K562 (cell line): Measurements from ENCODE around the gene GALNT7. TPM values are rescaled to one million over a fixed set of nuclear protein-coding genes. Genes with fewer than 3 reads are reported as not detected.
A peak's percentile ranks its signal among the peaks of the same experiment; 100 is the strongest.

Source experiments
- ATAC-seq: fragments of 200-7000 bp; cut with Tn5 transposase; 3 replicates; pipeline ENCODE4 v1.9.1; 2020; ENCODE audit warnings: moderate library complexity
- BruUV-seq: library from RNA; stranded (reverse); fragments of 400-500 nt; replicated peaks from 2 replicates; lab custom pipeline; 2021; lab: Mats Ljungman, UMichigan
- CTCF ChIA-PET: fragments of 300-600 bp; formaldehyde crosslinking; extraction: SDS; loops from one replicate; lab custom pipeline; 2021; ENCODE audit warnings: low intra/inter-chr PET ratio; lab: Yijun Ruan, JAX
- POLR2A ChIA-PET: fragments of 300-600, 350-650 bp; sonication (Branson Sonifier 250); formaldehyde crosslinking; extraction: SDS; loops from one replicate; lab custom pipeline; 2021; ENCODE audit warnings: antibody characterized with exemption, inconsistent platforms; lab: Yijun Ruan, JAX
- DNase-seq, 4 experiments: peaks; one replicate each; pipeline versions ENCODE4 v3.0.0 to v3.0.0-alpha.2; 2011 to 2018; ENCODE audit warnings: low spot score in 3 of 4, mixed read lengths in 3 of 4; ENCODE audit errors: extremely low read depth in 1 of 4
- FAIRE-seq: peaks from 2 replicates; lab custom pipeline; 2011; peaks lifted over from hg19 to GRCh38; lab: Jason Lieb, UNC
- H2AFZ ChIP-seq: 2 replicates; pipeline ENCODE4 v1.6.0; 2011; ENCODE audit warnings: low read depth, low read length, control low read depth, inconsistent platforms
- H3K27ac ChIP-seq: fragments of 200-600 bp; 3 replicates; pipeline ENCODE4 v1.8.0; 2011; ENCODE audit warnings: low read depth, mild to moderate bottlenecking, control low read depth, inconsistent platforms, low read length, moderate library complexity, mixed read lengths; ENCODE audit errors: extremely low read depth
- H3K27me3 ChIP-seq, 2 experiments: fragments of 300-600 bp in 1 of 2; 2 replicates in 1 of 2; 3 replicates in 1 of 2; pipeline versions ENCODE4 v1.6.0 to v1.8.0; 2011; ENCODE audit warnings: inconsistent platforms in 2 of 2, low read length in 2 of 2, mild to moderate bottlenecking in 1 of 2, mixed read lengths in 1 of 2, moderate library complexity in 1 of 2; ENCODE audit not compliant: control insufficient read depth in 2 of 2, insufficient read depth in 2 of 2
- H3K36me3 ChIP-seq: fragments of 300-600 bp; 3 replicates; pipeline ENCODE4 v1.8.0; 2011; ENCODE audit warnings: mild to moderate bottlenecking, low read length, inconsistent platforms; ENCODE audit not compliant: control insufficient read depth, insufficient read depth
- H3K4me1 ChIP-seq, 2 experiments: fragments of 200-600 bp in 1 of 2; replicated peaks in 1 of 2; 2 replicates in 1 of 2; 3 replicates in 1 of 2; pipeline versions ENCODE4 v1.5.1 to v1.8.0; 2011; ENCODE audit warnings: inconsistent platforms in 2 of 2, low read length in 2 of 2, mild to moderate bottlenecking in 1 of 2, mixed read lengths in 1 of 2, moderate library complexity in 1 of 2; ENCODE audit not compliant: control insufficient read depth in 2 of 2, insufficient read depth in 2 of 2
- H3K4me2 ChIP-seq: 2 replicates; pipeline ENCODE4 v1.6.1; 2011; ENCODE audit warnings: low read length, control low read depth, inconsistent platforms, mixed read lengths; ENCODE audit not compliant: insufficient read depth
- H3K4me3 ChIP-seq: fragments of 200-600 bp; sonication (generic), shearing (Covaris generic); 2 replicates; pipeline ENCODE4 v1.5.1; 2016; ENCODE audit warnings: control low read depth, inconsistent platforms
- H3K79me2 ChIP-seq: fragments of 200-600 bp; 3 replicates; pipeline ENCODE4 v1.8.0; 2011; ENCODE audit warnings: low read length, inconsistent platforms; ENCODE audit not compliant: control insufficient read depth, insufficient read depth
- H3K9ac ChIP-seq, 2 experiments: 2 replicates each; pipeline versions ENCODE4 v1.6.0 to v1.6.1; 2011; ENCODE audit warnings: low read depth in 2 of 2, low read length in 2 of 2, control low read depth in 1 of 2, inconsistent platforms in 1 of 2, mild to moderate bottlenecking in 1 of 2, mixed read lengths in 1 of 2; ENCODE audit not compliant: insufficient read depth in 1 of 2
- H3K9me1 ChIP-seq: one replicate; pipeline ENCODE4 v1.6.0; 2011; ENCODE audit warnings: inconsistent platforms, mild to moderate bottlenecking, low read length, moderate library complexity; ENCODE audit not compliant: control insufficient read depth, insufficient read depth
- H3K9me3 ChIP-seq: replicated peaks from 2 replicates; pipeline ENCODE4 v1.5.1; 2011; ENCODE audit warnings: low read depth, low read length, inconsistent platforms; ENCODE audit not compliant: control insufficient read depth, insufficient read depth
- H4K20me1 ChIP-seq: replicated peaks from 2 replicates; pipeline ENCODE4 v1.6.1; 2011; ENCODE audit warnings: low read length, inconsistent platforms, mixed read lengths; ENCODE audit not compliant: control insufficient read depth, insufficient read depth
- IRF1 ChIP-seq: sonication (generic); formaldehyde crosslinking; IDR thresholded peaks from 2 replicates; pipeline ENCODE4 v1.8.0; 2022; ENCODE audit warnings: missing genetic modification reagents, mild to moderate bottlenecking, borderline replicate concordance
- LCOR ChIP-seq: sonication (generic); formaldehyde crosslinking; IDR thresholded peaks from 2 replicates; pipeline ENCODE4 v1.8.0; 2022; ENCODE audit warnings: mild to moderate bottlenecking, missing genetic modification reagents
- MLLT1 ChIP-seq, 2 experiments: fragments of 450-650 bp; IDR thresholded peaks; 2 replicates each; pipeline ENCODE4 v1.6.1; 2016
- NRF1 ChIP-seq, 2 experiments: fragments of 450-650 bp; IDR thresholded peaks in 1 of 2; conservative IDR thresholded peaks in 1 of 2; 2 replicates each; pipeline ENCODE4 v1.6.1; 2014; ENCODE audit warnings: mild to moderate bottlenecking in 2 of 2
- TOE1 ChIP-seq, 2 experiments: fragments of 450-650 bp in 1 of 2; sonication (generic) in 1 of 2; formaldehyde crosslinking in 1 of 2; IDR thresholded peaks; 2 replicates each; pipeline versions ENCODE4 v1.7.1 to v1.8.0; 2016 to 2022; ENCODE audit warnings: borderline replicate concordance in 2 of 2, mild to moderate bottlenecking in 2 of 2, antibody characterized with exemption in 1 of 2, inconsistent platforms in 1 of 2, low read depth in 1 of 2, missing genetic modification reagents in 1 of 2, moderate library complexity in 1 of 2
- XRCC5 ChIP-seq: fragments of 200-400 bp; formaldehyde crosslinking; IDR thresholded peaks from 2 replicates; pipeline ENCODE4 v1.6.1; 2017; ENCODE audit warnings: low read depth, mild to moderate bottlenecking, low read length
- ZNF134 ChIP-seq: fragments of 250-450 bp; sonication (Bioruptor Pico); conservative IDR thresholded peaks from 2 replicates; pipeline ENCODE4 v1.4.0; 2020
- ZNF24 ChIP-seq: fragments of 450-650 bp; IDR thresholded peaks from 2 replicates; pipeline ENCODE4 v1.6.1; 2016
- ZNF263 ChIP-seq: sonication (generic); formaldehyde crosslinking; IDR thresholded peaks from 2 replicates; pipeline ENCODE4 v1.8.0; 2022; ENCODE audit warnings: mild to moderate bottlenecking, missing genetic modification reagents, borderline replicate concordance
- ZNF766 ChIP-seq: fragments of 200-800 bp; sonication (Bioruptor generic); conservative IDR thresholded peaks from 2 replicates; pipeline ENCODE4 v1.6.1; 2016; ENCODE audit warnings: missing genetic modification characterization, missing compliant biosample characterization
- WGBS: fragments of 100-300 bp; shearing (Covaris generic); methylation state at CpG from one replicate; pipeline ENCODE4 v1.1.6; 2016; ENCODE audit warnings: low coverage, mixed read lengths; ENCODE audit not compliant: insufficient coverage; ENCODE audit errors: missing lambda C conversion rate; 5-methylcytosine and 5-hydroxymethylcytosine counted together
- in situ Hi-C: fragments of 300-500 bp; cut with MboI; formaldehyde crosslinking; loops from 4 replicates; pipeline ENCODE4 v1.15.0; 2018; ENCODE audit warnings: inconsistent platforms, mixed read lengths
- intact Hi-C: fragments of 100-400 bp; cut with micrococcal nuclease; formaldehyde crosslinking; loops from 2 replicates; pipeline ENCODE4 v1.14.2; 2022
- polyA plus RNA-seq, 8 experiments: library from polyadenylated mRNA; depleted of rRNA in 4 of 8; stranded (reverse) in 5 of 8; unstranded in 3 of 8; fragments of >200 nt; fragmentation: Nextera tagmentation in 2 of 8; fragmentation: Illumina TruSeq in 1 of 8; extraction: Ambion mirVana in 2 of 8; extraction: Trizol in 1 of 8; gene quantifications; 2 replicates each; pipeline versions ENCODE4 v1.2.1 to v1.2.3, GENCODE V29; 2011 to 2014; ENCODE audit warnings: inconsistent platforms in 1 of 8, missing spikeins in 1 of 8
- total RNA-seq, 7 experiments: library from RNA; depleted of rRNA in 6 of 7; stranded (reverse); fragments of >200 nt in 6 of 7; fragmentation: Illumina TruSeq in 2 of 7; extraction: Trizol in 2 of 7; gene quantifications; 2 replicates each; pipeline versions ENCODE4 v1.2.1 to v1.2.3, GENCODE V29; 2011 to 2021; ENCODE audit warnings: low replicate concordance in 1 of 7
- TF ChIP-seq, protein P1 (sequence below): sonication (generic); formaldehyde crosslinking; IDR thresholded peaks from 2 replicates; pipeline ENCODE4 v1.8.0; 2022; ENCODE audit warnings: mild to moderate bottlenecking, missing genetic modification reagents

Gene GALNT7
- total and polyA plus RNA-seq, 9 of the 15 experiments (the other 6 are each of a cell fraction or from before 2014, with no cell fraction given): 16.7 to 38.7 (median 31.1) TPM

- peak overlapping the region; percentile 69 for H3K27ac ChIP-seq
- peaks cover 3 to 6% of the 10 kb centered on the region in 2 experiments; a peak in 3 of 5 replicates for H3K4me1 ChIP-seq
- H3K4me3 ChIP-seq: peak overlapping the region; percentile 81
- H3K79me2 ChIP-seq: peaks cover 53% of the 10 kb centered on the region
- DNase-seq: peak; percentile 39 to 65 (median 50)
- CTCF ChIA-PET: no interaction called here
- H3K4me2 ChIP-seq: peak overlapping the region; percentile 90
- in situ Hi-C loops: no loop called here
- peaks cover 22% of the 10 kb centered on the region for H3K36me3 ChIP-seq
- no peaks in the 10 kb centered on the region; the same call in 1 of the 2 replicates for H4K20me1 ChIP-seq
- POLR2A ChIA-PET: interaction anchor here (0.6 to 7.6 kb wide), 7 partner anchors 11 to 90 kb away, joined by 3 to 123 read pairs (median 3); partner anchors contain the start of gene HMGB2
- no peak for FAIRE-seq
- BruUV-seq: no TSS peak
- ATAC-seq: peak; percentile 58
- peak overlapping the region; percentile 56 for H2AFZ ChIP-seq
- no peaks in the 10 kb centered on the region for H3K27me3 ChIP-seq
- no peaks in the 10 kb centered on the region for H3K9me3 ChIP-seq
- WGBS: under 1% methylated on average over 38 of the region's 68 CpGs
- intact Hi-C loops: loop anchor here (2.0 to 5.0 kb wide), 3 partner anchors 39 to 89 kb away; no protein-coding TSS in a partner anchor
- no peaks in the 10 kb centered on the region for H3K9me1 ChIP-seq
- peak overlapping the region; percentile 67 to 95 for H3K9ac ChIP-seq
- TF ChIP-seq, protein P1, sequence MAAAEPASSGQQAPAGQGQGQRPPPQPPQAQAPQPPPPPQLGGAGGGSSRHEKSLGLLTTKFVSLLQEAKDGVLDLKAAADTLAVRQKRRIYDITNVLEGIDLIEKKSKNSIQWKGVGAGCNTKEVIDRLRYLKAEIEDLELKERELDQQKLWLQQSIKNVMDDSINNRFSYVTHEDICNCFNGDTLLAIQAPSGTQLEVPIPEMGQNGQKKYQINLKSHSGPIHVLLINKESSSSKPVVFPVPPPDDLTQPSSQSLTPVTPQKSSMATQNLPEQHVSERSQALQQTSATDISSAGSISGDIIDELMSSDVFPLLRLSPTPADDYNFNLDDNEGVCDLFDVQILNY: 0 out of 2 replicates have a peak, but pooled peaks have one; percentile 22
- TF ChIP-seq TOE1 (IDR thresholded peaks at IDR 0.05; ENCODE audit: borderline replicate concordance) (peak; percentile 28; the same call in 1 of the 2 replicates), TOE1 (CRISPR knock-in tag; IDR thresholded peaks at IDR 0.05; ENCODE audit: borderline replicate concordance, low read depth) (no peak), IRF1 (CRISPR knock-in tag) (no peak), LCOR (CRISPR knock-in tag) (0 out of 2 replicates have a peak, but pooled peaks have one; percentile 27), XRCC5 (0 out of 2 replicates have a peak, but pooled peaks have one; percentile 24), ZNF263 (CRISPR knock-in tag) (peak; percentile 64), ZNF766 (no peak), ZNF134 (no peak), NRF1 (conservative IDR thresholded peaks at IDR 0.05 in 1 of 2, IDR thresholded peaks at IDR 0.05 in 1 of 2) (peak; percentile 49 to 50; a peak in 3 of 4 replicates), MLLT1 (IDR thresholded peaks at IDR 0.05) (peak in 1 of 2 experiments; percentile 52; a peak in 1 of 4 replicates), ZNF24 (0 out of 2 replicates have a peak, but pooled peaks have one; percentile 9)
Measured at GRCh38 chr4:173371292-173372192, 202.9 kb downstream of the GALNT7 start.
